Measurements from ENCODE around the gene PGAP2.
"Not testable (repeated sequence)": the region's sequence is repeated elsewhere in the genome, so short reads cannot be mapped to it uniquely, and the experiment has no call there.

PGAP2 gene

GRCh38 chr11:3807909-3808860, at the start of gene PGAP2:
Gene PGAP2, plus strand, starts transcription at chr11:3808560. Its CDS starts 2,700 bp downstream, at chr11:3811260.
- FAIRE-seq: peak; percentile 33
- peak; percentile 72 for DNase-seq (ENCODE audit: insufficient read length, low spot score)

GRCh38 chr11:3764266-3764665, 44.1 kb upstream of the PGAP2 start:
- no peak for DNase-seq (ENCODE audit: insufficient read length, low spot score)
- FAIRE-seq: no peak

- not testable (repeated sequence) for FAIRE-seq; DNase-seq (ENCODE audit: insufficient read length, low spot score)
Measured at GRCh38 chr11:3766836-3767235, 41.5 kb upstream of the PGAP2 start.

GRCh38 chr11:3767536-3767935, 40.8 kb upstream of the PGAP2 start:
- no peak for DNase-seq (ENCODE audit: insufficient read length, low spot score)
- no peak for FAIRE-seq

- FAIRE-seq (no peak), DNase-seq (ENCODE audit: insufficient read length, low spot score) (no peak)
Measured at GRCh38 chr11:3773180-3773579, 35.2 kb upstream of the PGAP2 start.

- FAIRE-seq (no peak), DNase-seq (ENCODE audit: insufficient read length, low spot score) (no peak)
Measured at GRCh38 chr11:3775736-3776406, 32.5 kb upstream of the PGAP2 start.

GRCh38 chr11:3781423-3781822, 26.9 kb upstream of the PGAP2 start:
- no peak for FAIRE-seq
- no peak for DNase-seq (ENCODE audit: insufficient read length, low spot score)

- FAIRE-seq (no peak), DNase-seq (ENCODE audit: insufficient read length, low spot score) (no peak)
Measured at GRCh38 chr11:3782963-3783362, 25.4 kb upstream of the PGAP2 start.

GRCh38 chr11:3783611-3784010, 24.7 kb upstream of the PGAP2 start:
- FAIRE-seq (no peak), DNase-seq (ENCODE audit: insufficient read length, low spot score) (no peak)

GRCh38 chr11:3786781-3787428, 21.5 kb upstream of the PGAP2 start:
- FAIRE-seq (no peak), DNase-seq (ENCODE audit: insufficient read length, low spot score) (no peak)

- DNase-seq (ENCODE audit: insufficient read length, low spot score): not testable (repeated sequence)
Measured at GRCh38 chr11:3794387-3794786, 14.0 kb upstream of the PGAP2 start.

GRCh38 chr11:3795131-3796001, 13.0 kb upstream of the PGAP2 start:
- no peak for FAIRE-seq

More at GRCh38 chr11:3794387-3794786, 14.0 kb upstream of the PGAP2 start:
- FAIRE-seq: not testable (repeated sequence)

GRCh38 chr11:3796002-3796311, 12.4 kb upstream of the PGAP2 start:
- DNase-seq (ENCODE audit: insufficient read length, low spot score): no peak
- FAIRE-seq: no peak

More at GRCh38 chr11:3795131-3796001, 13.0 kb upstream of the PGAP2 start:
- no peak for DNase-seq (ENCODE audit: insufficient read length, low spot score)

GRCh38 chr11:3796346-3796745, 12.0 kb upstream of the PGAP2 start:
- FAIRE-seq: no peak
- DNase-seq (ENCODE audit: insufficient read length, low spot score): no peak

- DNase-seq (ENCODE audit: insufficient read length, low spot score) (peak; percentile 34), FAIRE-seq (no peak)
Measured at GRCh38 chr11:3796801-3797328, 11.5 kb upstream of the PGAP2 start.

GRCh38 chr11:3797329-3798090, 10.8 kb upstream of the PGAP2 start, which contains the start of gene NUP98:
Gene NUP98, minus strand, starts transcription at chr11:3797554. Its CDS starts 15,437 bp downstream, at chr11:3782117.
- FAIRE-seq: peak; percentile 95
- peak; percentile 98 for DNase-seq (ENCODE audit: insufficient read length, low spot score)

GRCh38 chr11:3799143-3799542, 9.2 kb upstream of the PGAP2 start:
- DNase-seq (ENCODE audit: insufficient read length, low spot score): no peak
- no peak for FAIRE-seq

GRCh38 chr11:3799873-3800272, 8.5 kb upstream of the PGAP2 start:
- DNase-seq (ENCODE audit: insufficient read length, low spot score) (no peak), FAIRE-seq (no peak)

Data from HTR-8/SVneo (cell line).